OCI-LY7 (cell line): ENCODE data around the gene FAU.

Source experiments
- EZH2phosphoT487 ChIP-seq: fragments of 200-600 bp; sonication (generic); IDR thresholded peaks from 2 replicates; pipeline ENCODE4 v1.6.1; 2018; ENCODE audit warnings: low read depth, borderline replicate concordance, mild to moderate bottlenecking, mixed run types, antibody characterized with exemption, low read length, moderate library complexity, mixed read lengths
- TF ChIP-seq, protein P1 (sequence below): fragments of 200-600 bp; sonication (generic); conservative IDR thresholded peaks from 2 replicates; pipeline ENCODE4 v1.5.1; 2014; ENCODE audit warnings: mild to moderate bottlenecking, antibody characterized with exemption, low read length, moderate library complexity, mixed read lengths

GRCh38 chr11:65148657-65149056, 26.7 kb upstream of the FAU start:
- TF ChIP-seq, protein P1, sequence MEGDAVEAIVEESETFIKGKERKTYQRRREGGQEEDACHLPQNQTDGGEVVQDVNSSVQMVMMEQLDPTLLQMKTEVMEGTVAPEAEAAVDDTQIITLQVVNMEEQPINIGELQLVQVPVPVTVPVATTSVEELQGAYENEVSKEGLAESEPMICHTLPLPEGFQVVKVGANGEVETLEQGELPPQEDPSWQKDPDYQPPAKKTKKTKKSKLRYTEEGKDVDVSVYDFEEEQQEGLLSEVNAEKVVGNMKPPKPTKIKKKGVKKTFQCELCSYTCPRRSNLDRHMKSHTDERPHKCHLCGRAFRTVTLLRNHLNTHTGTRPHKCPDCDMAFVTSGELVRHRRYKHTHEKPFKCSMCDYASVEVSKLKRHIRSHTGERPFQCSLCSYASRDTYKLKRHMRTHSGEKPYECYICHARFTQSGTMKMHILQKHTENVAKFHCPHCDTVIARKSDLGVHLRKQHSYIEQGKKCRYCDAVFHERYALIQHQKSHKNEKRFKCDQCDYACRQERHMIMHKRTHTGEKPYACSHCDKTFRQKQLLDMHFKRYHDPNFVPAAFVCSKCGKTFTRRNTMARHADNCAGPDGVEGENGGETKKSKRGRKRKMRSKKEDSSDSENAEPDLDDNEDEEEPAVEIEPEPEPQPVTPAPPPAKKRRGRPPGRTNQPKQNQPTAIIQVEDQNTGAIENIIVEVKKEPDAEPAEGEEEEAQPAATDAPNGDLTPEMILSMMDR, result no peak
- no peak for TF ChIP-seq EZH2phosphoT487
